Glutamatergic neuron (in vitro differentiated cells): Measurements from ENCODE around the gene PRKCG. TPM values are rescaled to one million over a fixed set of nuclear protein-coding genes. Genes with fewer than 3 reads are reported as not detected.
A peak's percentile ranks its signal among the peaks of the same experiment; 100 is the strongest.
"Not testable (repeated sequence)": the region's sequence is repeated elsewhere in the genome, so short reads cannot be mapped to it uniquely, and the experiment has no call there.

Experiments used
- DNase-seq: peaks from one replicate; pipeline ENCODE4 v3.0.0; 2022
- H3K27ac Mint-ChIP-seq: one replicate; pipeline ENCODE4 v1.8.0; 2020; ENCODE audit warnings: mild to moderate bottlenecking, mixed read lengths, inconsistent platforms; ENCODE audit not compliant: unreplicated experiment
- H3K27me3 Mint-ChIP-seq: one replicate; pipeline ENCODE4 v1.8.0; 2020; ENCODE audit warnings: mild to moderate bottlenecking, moderate library complexity, mixed read lengths, inconsistent platforms; ENCODE audit not compliant: unreplicated experiment
- H3K36me3 Mint-ChIP-seq: one replicate; pipeline ENCODE4 v1.8.0; 2020; ENCODE audit warnings: mild to moderate bottlenecking, mixed read lengths, inconsistent platforms; ENCODE audit not compliant: unreplicated experiment
- H3K4me1 Mint-ChIP-seq: one replicate; pipeline ENCODE4 v1.8.0; 2020; ENCODE audit warnings: mild to moderate bottlenecking, low read depth, mixed read lengths, inconsistent platforms; ENCODE audit not compliant: unreplicated experiment
- H3K4me3 Mint-ChIP-seq: one replicate; pipeline ENCODE4 v1.8.0; 2020; ENCODE audit warnings: mild to moderate bottlenecking, mixed read lengths, inconsistent platforms; ENCODE audit not compliant: unreplicated experiment
- H3K9me3 Mint-ChIP-seq: one replicate; pipeline ENCODE4 v1.8.0; 2020; ENCODE audit warnings: mild to moderate bottlenecking, moderate library complexity, mixed read lengths, inconsistent platforms; ENCODE audit not compliant: unreplicated experiment
- total RNA-seq: library from RNA; stranded (reverse); fragmentation: NEBNext Ultra II Directional; extraction: Animal tissue kit (Norgen Biotek cat#: 25700); gene quantifications from one replicate; pipeline ENCODE4 v1.2.1, GENCODE V29; 2021; ENCODE audit not compliant: unreplicated experiment
- TF ChIP-seq, protein P1 (sequence below): fragments of 200-600 bp; sonication (generic); IDR thresholded peaks from one replicate; pipeline ENCODE4 v1.5.0; 2021; ENCODE audit not compliant: partially characterized antibody, unreplicated experiment

The PRKCG gene
- total RNA-seq, 1 donor from 2014 or later = 33.1 TPM

DNA sequence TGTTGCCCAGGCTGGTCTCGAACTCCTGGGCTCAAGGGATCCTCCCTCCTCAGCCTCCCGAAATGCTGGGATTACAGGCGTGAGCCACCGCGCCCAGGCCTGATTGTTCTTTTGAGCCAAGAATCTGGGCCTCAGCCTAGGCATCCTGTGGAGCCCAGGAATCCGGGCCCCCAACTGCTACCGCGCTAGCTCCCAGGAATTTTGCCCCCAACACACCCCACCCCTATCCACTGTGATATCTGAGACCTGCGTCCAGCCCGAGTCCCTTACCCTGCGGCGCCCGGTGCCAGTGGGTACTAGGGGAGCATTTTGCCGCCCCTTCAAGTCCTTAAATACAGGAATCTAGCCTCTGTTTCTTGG lies 15.2 kb upstream of the PRKCG start:
- H3K27ac Mint-ChIP-seq = peak overlapping the region; percentile 99
- TF ChIP-seq, protein P1, sequence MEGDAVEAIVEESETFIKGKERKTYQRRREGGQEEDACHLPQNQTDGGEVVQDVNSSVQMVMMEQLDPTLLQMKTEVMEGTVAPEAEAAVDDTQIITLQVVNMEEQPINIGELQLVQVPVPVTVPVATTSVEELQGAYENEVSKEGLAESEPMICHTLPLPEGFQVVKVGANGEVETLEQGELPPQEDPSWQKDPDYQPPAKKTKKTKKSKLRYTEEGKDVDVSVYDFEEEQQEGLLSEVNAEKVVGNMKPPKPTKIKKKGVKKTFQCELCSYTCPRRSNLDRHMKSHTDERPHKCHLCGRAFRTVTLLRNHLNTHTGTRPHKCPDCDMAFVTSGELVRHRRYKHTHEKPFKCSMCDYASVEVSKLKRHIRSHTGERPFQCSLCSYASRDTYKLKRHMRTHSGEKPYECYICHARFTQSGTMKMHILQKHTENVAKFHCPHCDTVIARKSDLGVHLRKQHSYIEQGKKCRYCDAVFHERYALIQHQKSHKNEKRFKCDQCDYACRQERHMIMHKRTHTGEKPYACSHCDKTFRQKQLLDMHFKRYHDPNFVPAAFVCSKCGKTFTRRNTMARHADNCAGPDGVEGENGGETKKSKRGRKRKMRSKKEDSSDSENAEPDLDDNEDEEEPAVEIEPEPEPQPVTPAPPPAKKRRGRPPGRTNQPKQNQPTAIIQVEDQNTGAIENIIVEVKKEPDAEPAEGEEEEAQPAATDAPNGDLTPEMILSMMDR = no peak
- H3K9me3 Mint-ChIP-seq = peaks cover 14% of the 10 kb centered on the region
- peak; percentile 45 for DNase-seq
- H3K36me3 Mint-ChIP-seq = no peaks in the 10 kb centered on the region
- H3K4me3 Mint-ChIP-seq = peak overlapping the region; percentile 91
- H3K27me3 Mint-ChIP-seq = peaks cover 12% of the 10 kb centered on the region
- peaks cover 3% of the 10 kb centered on the region for H3K4me1 Mint-ChIP-seq

DNA sequence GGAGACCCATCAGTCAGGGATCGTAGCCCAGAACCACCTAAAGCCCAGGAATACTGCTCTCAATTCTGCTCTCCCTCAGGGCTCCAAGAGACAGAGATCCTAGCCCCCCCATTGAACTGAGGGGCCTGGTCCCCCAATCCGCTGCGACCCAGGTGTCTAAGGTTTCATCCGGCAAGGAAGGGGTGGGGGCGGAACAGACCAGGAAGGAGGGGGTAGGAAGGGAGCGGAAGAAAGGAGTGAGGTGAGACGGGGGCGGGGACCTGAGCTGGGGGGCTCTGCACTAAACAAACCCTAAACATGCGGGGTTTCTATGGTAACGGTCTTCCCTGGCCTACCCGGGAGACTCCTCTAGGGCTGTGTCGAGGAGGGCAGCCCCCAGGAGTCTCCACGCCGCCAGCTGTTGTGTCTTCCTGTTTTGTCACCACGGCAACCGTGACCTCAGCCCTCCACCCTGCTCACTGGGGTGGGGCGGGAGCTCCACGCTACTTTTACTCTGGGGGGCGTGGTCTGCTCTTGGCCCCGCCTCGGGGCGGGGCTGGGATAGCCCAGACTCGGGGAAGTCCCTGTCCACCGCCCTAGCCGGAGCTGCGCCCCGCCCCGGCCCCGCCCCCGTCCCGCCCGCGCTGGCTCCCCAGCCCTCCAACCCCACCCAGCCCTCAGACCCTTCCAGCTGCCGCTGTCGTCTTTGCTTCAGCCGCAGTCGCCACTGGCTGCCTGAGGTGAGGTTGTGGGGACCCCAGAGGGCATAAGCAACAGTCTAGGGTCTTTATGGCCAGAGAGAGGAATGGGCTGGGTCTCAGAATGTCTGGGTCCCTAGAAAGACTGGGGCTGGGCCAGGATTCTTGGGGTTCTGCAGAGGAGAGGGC lies 14.5 kb upstream of the PRKCG start, which contains the start of gene MYADM:
TSS of gene MYADM (plus strand) at position 659 of the 866 bp plus-strand sequence. CDS start 5,647 bp downstream, outside the sequence.
- peak; percentile 99 for DNase-seq
- peaks cover 14% of the 10 kb centered on the region for H3K9me3 Mint-ChIP-seq
- peak within 1 kb of the TSS; percentile 97 for H3K4me3 Mint-ChIP-seq

DNA sequence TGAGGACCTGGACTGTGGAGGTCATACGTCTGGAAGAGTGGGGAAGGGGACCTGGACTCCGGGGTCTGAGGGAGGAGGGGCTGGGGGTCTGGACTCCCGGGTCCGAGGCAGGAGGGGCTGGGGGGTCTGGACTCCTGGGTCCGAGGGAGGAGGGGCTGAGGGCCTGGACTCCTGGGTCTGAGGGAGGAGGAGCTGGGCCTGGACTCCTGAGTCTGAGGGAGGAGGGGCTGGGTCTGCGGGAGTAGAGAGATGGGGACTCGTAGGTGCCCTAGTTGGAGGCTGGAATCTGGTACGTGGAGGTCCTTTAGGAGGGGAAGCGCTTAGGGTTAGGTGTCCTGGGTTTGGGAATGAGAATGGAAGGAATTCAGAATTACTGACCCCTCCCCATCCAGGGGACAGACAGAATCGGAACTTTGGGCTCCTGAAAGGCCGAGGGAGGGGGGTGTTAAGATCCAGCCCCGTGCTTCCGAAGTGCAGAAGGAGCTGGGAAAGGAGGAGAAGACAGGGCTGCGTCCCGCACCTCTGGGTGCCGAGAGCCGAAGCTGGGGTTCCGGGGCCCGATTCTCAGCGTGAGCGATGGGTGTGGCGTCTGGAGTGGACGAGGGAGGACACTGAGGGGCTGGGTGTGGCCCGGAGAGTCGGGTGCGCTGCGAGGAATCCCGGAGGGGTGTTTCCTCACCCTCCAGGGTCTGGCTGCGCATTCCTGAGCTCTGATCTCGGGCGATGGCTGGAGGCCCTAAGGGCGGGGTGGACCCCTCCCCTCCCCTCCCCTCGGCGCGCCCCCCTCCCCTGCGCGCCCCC lies 13.7 kb upstream of the PRKCG start:
- TF ChIP-seq, protein P1 = no peak
- H3K4me1 Mint-ChIP-seq = peaks cover 3% of the 10 kb centered on the region
- peaks cover 12% of the 10 kb centered on the region for H3K27me3 Mint-ChIP-seq
- peak overlapping the region; percentile 97 for H3K4me3 Mint-ChIP-seq
- peak; percentile 40 for DNase-seq
- H3K36me3 Mint-ChIP-seq = no peaks in the 10 kb centered on the region
- peak overlapping the region; percentile 96 for H3K27ac Mint-ChIP-seq
- H3K9me3 Mint-ChIP-seq = peaks cover 14% of the 10 kb centered on the region

More for the DNA sequence above, 14.5 kb upstream of the PRKCG start, which contains the start of gene MYADM:
- TF ChIP-seq, protein P1 = no peak
- Mint-ChIP-seq H3K27ac (peak within 1 kb of the TSS; percentile 99), H3K36me3 (no peaks in the 10 kb centered on the region), H3K4me1 (peaks cover 3% of the 10 kb centered on the region), H3K27me3 (peaks cover 12% of the 10 kb centered on the region)

DNA sequence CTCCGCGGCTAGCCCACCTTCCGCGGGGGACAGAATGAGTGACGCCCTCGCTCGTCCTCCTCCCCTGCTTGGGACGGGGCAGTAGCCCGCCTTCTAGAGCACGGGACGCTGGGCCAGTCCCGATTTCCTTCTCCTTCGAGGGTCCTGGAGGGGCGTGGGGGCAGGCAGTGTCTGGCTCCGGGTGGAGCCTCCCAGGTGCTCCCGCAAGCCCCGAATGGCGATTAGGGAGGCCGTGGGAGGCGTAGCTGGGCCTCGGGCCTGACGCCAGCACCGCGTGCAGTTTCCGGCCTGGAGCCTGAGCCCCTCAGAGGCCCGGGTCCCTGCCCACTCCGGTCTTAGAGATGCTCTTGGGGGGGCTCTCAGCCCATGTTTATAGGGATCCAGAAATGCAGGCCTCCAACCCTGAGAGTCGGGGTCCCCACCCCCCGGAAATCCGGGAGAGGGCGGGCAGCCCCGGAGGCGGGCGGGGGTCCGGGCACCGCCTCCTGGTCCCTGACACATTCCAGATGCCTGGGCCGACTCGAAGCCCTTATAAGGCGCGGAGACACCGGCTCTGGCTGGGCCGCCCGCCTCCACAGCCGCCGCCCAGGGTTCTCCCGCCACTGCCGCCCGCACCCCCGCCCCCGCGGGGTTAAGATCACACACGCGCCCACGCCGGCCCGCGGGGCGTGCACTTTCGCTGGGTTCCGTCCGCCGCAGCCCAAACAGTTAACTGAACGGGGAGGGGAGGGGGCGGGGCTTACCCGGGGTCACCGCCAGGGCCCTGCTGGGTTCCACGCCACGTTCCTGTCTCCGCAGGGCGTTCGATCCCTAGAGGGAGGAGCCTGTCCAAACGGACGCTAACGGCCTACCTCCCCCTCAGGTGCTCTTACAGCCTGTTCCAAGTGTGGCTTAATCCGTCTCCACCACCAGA lies 12.8 kb upstream of the PRKCG start:
- Mint-ChIP-seq H3K27ac (no peak overlapping the region), H3K27me3 (peaks cover 12% of the 10 kb centered on the region), H3K4me1 (peaks cover 3% of the 10 kb centered on the region), H3K36me3 (peaks cover under 1% of the 10 kb centered on the region), H3K4me3 (peak overlapping the region; percentile 88), H3K9me3 (peaks cover 15% of the 10 kb centered on the region)
- peak; percentile 83 for DNase-seq
- TF ChIP-seq, protein P1 = no peak

DNA sequence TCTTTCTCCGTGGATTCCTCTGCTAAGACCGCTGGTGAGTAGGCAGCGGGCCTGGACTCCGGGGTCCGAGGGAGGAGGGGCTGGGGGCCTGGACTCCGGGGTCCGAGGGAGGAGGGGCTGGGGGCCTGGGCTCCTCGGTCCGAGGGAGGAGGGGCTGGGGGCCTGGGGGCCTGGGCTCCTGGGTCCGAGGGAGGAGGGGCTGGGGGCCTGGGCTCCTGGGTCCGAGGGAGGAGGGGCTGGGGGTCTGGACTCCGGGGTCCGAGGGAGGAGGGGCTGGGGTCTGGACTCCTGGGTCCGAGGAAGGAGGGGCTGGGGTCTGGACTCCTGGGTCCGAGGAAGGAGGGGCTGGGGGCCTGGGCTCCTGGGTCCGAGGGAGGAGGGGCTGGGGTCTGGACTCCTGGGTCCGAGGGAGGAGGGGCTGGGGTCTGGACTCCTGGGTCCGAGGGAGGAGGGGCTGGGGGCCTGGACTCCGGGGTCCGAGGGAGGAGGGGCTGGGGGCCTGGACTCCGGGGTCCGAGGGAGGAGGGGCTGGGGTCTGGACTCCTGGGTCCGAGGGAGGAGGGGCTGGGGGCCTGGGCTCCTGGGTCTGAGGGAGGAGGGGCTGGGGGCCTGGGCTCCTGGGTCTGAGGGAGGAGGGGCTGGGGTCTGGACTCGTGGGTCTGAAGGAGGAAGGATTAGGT lies 12.1 kb upstream of the PRKCG start:
- H3K4me1 Mint-ChIP-seq, H3K27ac Mint-ChIP-seq, H3K36me3 Mint-ChIP-seq, DNase-seq: not testable (repeated sequence)
- Mint-ChIP-seq H3K27me3 (peaks cover 12% of the 10 kb centered on the region), H3K4me3 (peak overlapping the region; percentile 88), H3K9me3 (peaks cover 15% of the 10 kb centered on the region)
